C4-2B (cell line): ENCODE data around the gene RPL13.

Experiments used
- H3K27ac ChIP-seq: fragments of 450-650 bp; 2 replicates; pipeline ENCODE4 v1.5.1; 2017
- CTCF ChIP-seq: fragments of 450-650 bp; conservative IDR thresholded peaks from 2 replicates; pipeline ENCODE4 v1.5.1; 2017; ENCODE audit warnings: mild to moderate bottlenecking
- ZFX ChIP-seq: fragments of 450-650 bp; IDR thresholded peaks from 2 replicates; pipeline ENCODE4 v1.6.1; 2017

Gene RPL13

GRCh38 chr16:89550421-89551007 lies 10.0 kb upstream of the RPL13 start:
- no peak overlapping the region for H3K27ac ChIP-seq
- TF ChIP-seq CTCF (no peak), ZFX (no peak)

DNA sequence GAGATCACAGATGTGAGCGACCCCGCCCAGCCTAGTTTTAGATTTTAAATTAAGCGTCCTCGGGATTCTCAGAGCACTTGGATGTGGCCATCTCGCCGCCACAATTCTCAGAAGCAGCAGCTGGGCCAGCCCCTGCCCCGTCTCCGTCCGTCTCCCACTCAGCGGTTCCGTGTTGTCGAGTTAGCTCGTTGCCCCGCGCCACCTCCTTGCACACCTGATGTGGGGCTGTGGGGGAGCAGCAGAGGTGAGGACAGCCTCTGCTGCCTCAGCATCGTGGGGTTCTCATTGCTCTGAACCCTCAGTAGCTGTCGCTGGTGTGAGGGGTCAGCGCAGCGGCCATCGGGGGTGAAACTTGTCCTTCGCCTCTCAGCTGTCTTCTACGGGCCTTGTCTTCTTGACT lies 8.2 kb upstream of the RPL13 start:
- no peak for TF ChIP-seq CTCF
- no peak for TF ChIP-seq ZFX
- H3K27ac ChIP-seq = no peak overlapping the region

GRCh38 chr16:89552913-89553312 lies 7.6 kb upstream of the RPL13 start:
- H3K27ac ChIP-seq = no peak overlapping the region
- TF ChIP-seq CTCF (no peak), ZFX (no peak)

GRCh38 chr16:89553733-89554132 lies 6.7 kb upstream of the RPL13 start:
- no peak overlapping the region for H3K27ac ChIP-seq
- TF ChIP-seq CTCF (no peak), ZFX (no peak)

DNA sequence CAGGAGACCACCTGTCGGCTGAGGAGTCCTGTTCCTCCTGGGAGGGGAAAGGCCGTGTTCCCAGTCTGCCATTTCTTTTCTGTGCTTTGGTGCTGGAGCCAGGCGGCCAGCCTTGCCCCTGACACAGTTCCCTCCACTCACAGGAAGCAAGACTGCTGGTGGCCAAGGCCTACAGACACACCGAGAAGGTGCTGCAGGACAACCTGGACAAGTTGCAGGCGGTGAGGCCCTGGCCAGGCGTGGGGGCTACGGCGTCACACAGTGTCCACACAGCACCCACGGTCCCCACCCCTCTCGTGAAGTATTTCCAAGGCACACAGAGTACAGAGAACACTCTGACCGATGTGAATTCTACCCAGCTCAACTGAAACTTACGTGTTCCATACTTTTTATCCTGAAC lies 6.1 kb upstream of the RPL13 start:
- no peak for TF ChIP-seq CTCF
- no peak for TF ChIP-seq ZFX
- no peak overlapping the region for H3K27ac ChIP-seq

GRCh38 chr16:89555265-89555664 lies 5.2 kb upstream of the RPL13 start:
- no peak overlapping the region for H3K27ac ChIP-seq
- TF ChIP-seq ZFX (no peak), CTCF (no peak)

GRCh38 chr16:89555780-89556179 lies 4.7 kb upstream of the RPL13 start:
- TF ChIP-seq CTCF (no peak), ZFX (no peak)

More at GRCh38 chr16:89555780-89556179, 4.7 kb upstream of the RPL13 start:
- H3K27ac ChIP-seq = no peak overlapping the region
